Measurements from ENCODE around the gene TPRN. TPM values are rescaled to one million over a fixed set of nuclear protein-coding genes. Genes with fewer than 3 reads are reported as not detected.

TPRN gene
- total and polyA plus RNA-seq, 9 of the 15 experiments (the other 6 are each of a cell fraction or from before 2014, with no cell fraction given), result 0.31 to 31.9 (median 4.4) TPM

DNA sequence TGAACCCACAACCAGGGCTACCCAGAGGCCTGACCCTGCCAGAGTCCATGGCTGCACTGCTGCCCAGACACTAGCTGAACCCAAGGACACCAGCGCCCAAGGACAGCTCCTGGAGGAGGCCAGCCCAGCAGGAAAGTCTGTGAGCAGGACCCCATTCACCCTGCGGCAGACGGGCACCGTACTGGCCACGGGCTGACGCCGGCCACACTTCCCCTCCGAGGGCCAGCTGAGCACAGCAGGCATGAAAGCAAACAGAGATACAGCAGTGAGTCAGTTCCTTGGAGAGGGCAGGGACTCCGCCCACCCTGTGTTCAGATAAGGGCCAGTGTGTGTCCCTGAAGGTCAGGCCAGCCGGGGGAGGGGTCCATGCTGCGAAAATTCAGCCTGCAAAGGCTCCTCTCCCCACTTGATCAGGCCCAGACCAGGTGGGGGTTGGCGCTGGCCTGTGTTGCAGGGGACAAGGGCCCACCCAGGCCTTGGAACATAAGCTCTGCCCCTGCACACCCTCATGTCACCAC lies 18.3 kb upstream of the TPRN start (continued):
- TF ChIP-seq, protein P1, sequence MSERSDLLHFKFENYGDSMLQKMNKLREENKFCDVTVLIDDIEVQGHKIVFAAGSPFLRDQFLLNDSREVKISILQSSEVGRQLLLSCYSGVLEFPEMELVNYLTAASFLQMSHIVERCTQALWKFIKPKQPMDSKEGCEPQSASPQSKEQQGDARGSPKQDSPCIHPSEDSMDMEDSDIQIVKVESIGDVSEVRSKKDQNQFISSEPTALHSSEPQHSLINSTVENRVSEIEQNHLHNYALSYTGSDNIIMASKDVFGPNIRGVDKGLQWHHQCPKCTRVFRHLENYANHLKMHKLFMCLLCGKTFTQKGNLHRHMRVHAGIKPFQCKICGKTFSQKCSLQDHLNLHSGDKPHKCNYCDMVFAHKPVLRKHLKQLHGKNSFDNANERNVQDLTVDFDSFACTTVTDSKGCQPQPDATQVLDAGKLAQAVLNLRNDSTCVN (CRISPR knock-in tag; IDR thresholded peaks at IDR 0.05), result peak; percentile 84; the same call in 1 of the 2 replicates
- TF ChIP-seq ZNF699 (CRISPR knock-in tag; IDR thresholded peaks at IDR 0.05; ENCODE audit: insufficient replicate concordance) (no peak), NCOA1 (IDR thresholded peaks at IDR 0.05; ENCODE audit: low read depth) (peak; percentile 57; the same call in 1 of the 2 replicates), ZNF76 (CRISPR knock-in tag; IDR thresholded peaks at IDR 0.05; ENCODE audit: borderline replicate concordance) (0 out of 2 replicates have a peak, but pooled peaks have one; percentile 45), RBM25 (IDR thresholded peaks at IDR 0.05; ENCODE audit: low read depth, low read length, severe bottlenecking) (no peak), HNRNPL (IDR thresholded peaks at IDR 0.05; ENCODE audit: low read depth, low read length) (peak; percentile 61; the same call in 1 of the 2 replicates), ZFX (CRISPR knock-in tag; IDR thresholded peaks at IDR 0.05) (peak; percentile 51), ZNF445 (CRISPR knock-in tag; IDR thresholded peaks at IDR 0.05; ENCODE audit: low read depth) (peak; percentile 26; the same call in 1 of the 2 replicates), RBM17 (IDR thresholded peaks at IDR 0.05; ENCODE audit: borderline replicate concordance, low read depth, low read length) (no peak), ARHGAP35 (IDR thresholded peaks at IDR 0.05; ENCODE audit: partially characterized antibody) (no peak), MYC (IDR thresholded peaks at IDR 0.05; ENCODE audit: low read depth, low read length) (peak; percentile 36; the same call in 1 of the 2 replicates), MYC (CRISPR knock-in tag; IDR thresholded peaks at IDR 0.05; ENCODE audit: borderline replicate concordance, low read depth) (no peak), TAF9B (IDR thresholded peaks at IDR 0.05; ENCODE audit: partially characterized antibody) (peak; percentile 86), SMAD4 (CRISPR knock-in tag; conservative IDR thresholded peaks at IDR 0.05) (peak; percentile 89), CTBP1 (IDR thresholded peaks at IDR 0.05; ENCODE audit: borderline replicate concordance) (peak; percentile 91; the same call in 1 of the 2 replicates), DNMT1 (IDR thresholded peaks at IDR 0.05) (no peak), ZNF696 (CRISPR knock-in tag; conservative IDR thresholded peaks at IDR 0.05) (no peak), ZEB2 (IDR thresholded peaks at IDR 0.05) (peak; percentile 87), TBL1XR1 (IDR thresholded peaks at IDR 0.05; ENCODE audit: low read length in 2 of 2) (peak in 1 of 2 experiments; percentile 69; a peak in 2 of 4 replicates), C11orf30 (IDR thresholded peaks at IDR 0.05; ENCODE audit: low read depth) (peak; percentile 58; the same call in 1 of the 2 replicates), BACH1 (tag; IDR thresholded peaks at IDR 0.05) (no peak)
- TF ChIP-seq, protein P2, sequence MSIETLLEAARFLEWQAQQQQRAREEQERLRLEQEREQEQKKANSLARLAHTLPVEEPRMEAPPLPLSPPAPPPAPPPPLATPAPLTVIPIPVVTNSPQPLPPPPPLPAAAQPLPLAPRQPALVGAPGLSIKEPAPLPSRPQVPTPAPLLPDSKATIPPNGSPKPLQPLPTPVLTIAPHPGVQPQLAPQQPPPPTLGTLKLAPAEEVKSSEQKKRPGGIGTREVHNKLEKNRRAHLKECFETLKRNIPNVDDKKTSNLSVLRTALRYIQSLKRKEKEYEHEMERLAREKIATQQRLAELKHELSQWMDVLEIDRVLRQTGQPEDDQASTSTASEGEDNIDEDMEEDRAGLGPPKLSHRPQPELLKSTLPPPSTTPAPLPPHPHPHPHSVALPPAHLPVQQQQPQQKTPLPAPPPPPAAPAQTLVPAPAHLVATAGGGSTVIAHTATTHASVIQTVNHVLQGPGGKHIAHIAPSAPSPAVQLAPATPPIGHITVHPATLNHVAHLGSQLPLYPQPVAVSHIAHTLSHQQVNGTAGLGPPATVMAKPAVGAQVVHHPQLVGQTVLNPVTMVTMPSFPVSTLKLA (conservative IDR thresholded peaks at IDR 0.05), result peak; percentile 54 to 81
- TF ChIP-seq, protein P3, sequence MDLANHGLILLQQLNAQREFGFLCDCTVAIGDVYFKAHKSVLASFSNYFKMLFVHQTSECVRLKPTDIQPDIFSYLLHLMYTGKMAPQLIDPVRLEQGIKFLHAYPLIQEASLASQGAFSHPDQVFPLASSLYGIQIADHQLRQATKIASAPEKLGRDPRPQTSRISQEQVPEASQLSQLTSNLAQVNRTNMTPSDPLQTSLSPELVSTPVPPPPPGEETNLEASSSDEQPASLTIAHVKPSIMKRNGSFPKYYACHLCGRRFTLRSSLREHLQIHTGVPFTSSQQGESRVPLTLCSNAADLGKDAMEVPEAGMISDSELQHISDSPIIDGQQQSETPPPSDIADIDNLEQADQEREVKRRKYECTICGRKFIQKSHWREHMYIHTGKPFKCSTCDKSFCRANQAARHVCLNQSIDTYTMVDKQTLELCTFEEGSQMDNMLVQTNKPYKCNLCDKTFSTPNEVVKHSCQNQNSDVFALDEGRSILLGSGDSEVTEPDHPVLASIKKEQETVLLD (IDR thresholded peaks at IDR 0.05), result peak; percentile 82
- TF ChIP-seq, protein P4, sequence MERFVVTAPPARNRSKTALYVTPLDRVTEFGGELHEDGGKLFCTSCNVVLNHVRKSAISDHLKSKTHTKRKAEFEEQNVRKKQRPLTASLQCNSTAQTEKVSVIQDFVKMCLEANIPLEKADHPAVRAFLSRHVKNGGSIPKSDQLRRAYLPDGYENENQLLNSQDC (CRISPR knock-in tag; IDR thresholded peaks at IDR 0.05), result no peak
- TF ChIP-seq, protein P5, sequence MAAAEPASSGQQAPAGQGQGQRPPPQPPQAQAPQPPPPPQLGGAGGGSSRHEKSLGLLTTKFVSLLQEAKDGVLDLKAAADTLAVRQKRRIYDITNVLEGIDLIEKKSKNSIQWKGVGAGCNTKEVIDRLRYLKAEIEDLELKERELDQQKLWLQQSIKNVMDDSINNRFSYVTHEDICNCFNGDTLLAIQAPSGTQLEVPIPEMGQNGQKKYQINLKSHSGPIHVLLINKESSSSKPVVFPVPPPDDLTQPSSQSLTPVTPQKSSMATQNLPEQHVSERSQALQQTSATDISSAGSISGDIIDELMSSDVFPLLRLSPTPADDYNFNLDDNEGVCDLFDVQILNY (CRISPR knock-in tag; IDR thresholded peaks at IDR 0.05), result 0 out of 2 replicates have a peak, but pooled peaks have one; percentile 33
